ENCODE measurements around the gene DCK.

- TF ChIP-seq POLR2A (IDR thresholded peaks at IDR 0.05) (no peak), CTCF (IDR thresholded peaks at IDR 0.05) (no peak)
Measured at GRCh38 chr4:70946939-70947338, 46.5 kb upstream of the DCK start.

All from body of pancreas (tissue), 4 donors.